SU-DHL-6 (cell line): ENCODE results near the gene HIVEP1.

Experiments used
- H2AFZ ChIP-seq: fragments of 200-600 bp; sonication (generic); 2 replicates; pipeline ENCODE4 v1.6.1; 2014; ENCODE audit warnings: low read depth, mild to moderate bottlenecking, moderate library complexity, mixed read lengths, antibody characterized with exemption, low read length; ENCODE audit not compliant: severe bottlenecking
- H3F3A ChIP-seq: fragments of 200-600 bp; shearing (Covaris generic); 2 replicates; pipeline ENCODE4 v1.6.0; 2016; ENCODE audit warnings: antibody characterized with exemption, mild to moderate bottlenecking; ENCODE audit not compliant: insufficient read depth
- H3K27ac ChIP-seq: fragments of 200-600 bp; sonication (generic); 2 replicates; pipeline ENCODE4 v1.5.1; 2016; ENCODE audit warnings: low read depth, mild to moderate bottlenecking, low read length, moderate library complexity, mixed read lengths
- H3K27me3 ChIP-seq: fragments of 200-600 bp; sonication (generic), shearing (Covaris generic); 2 replicates; pipeline ENCODE4 v1.6.0; 2014; ENCODE audit warnings: mild to moderate bottlenecking, low read length
- H3K36me3 ChIP-seq: fragments of 200-600 bp; sonication (generic); 2 replicates; pipeline ENCODE4 v1.6.1; 2014; ENCODE audit warnings: mild to moderate bottlenecking, low read length, mixed read lengths
- H3K4me2 ChIP-seq: fragments of 300-600, 200-600 bp; shearing (Covaris generic), sonication (generic); 2 replicates; pipeline ENCODE4 v1.6.0; 2014; ENCODE audit warnings: low read length, low read depth, mild to moderate bottlenecking; ENCODE audit not compliant: poor library complexity, severe bottlenecking
- H3K4me3 ChIP-seq: fragments of 200-600 bp; sonication (generic); 2 replicates; pipeline ENCODE4 v1.5.1; 2014; ENCODE audit warnings: antibody characterized with exemption, low read length, mild to moderate bottlenecking, mixed read lengths; ENCODE audit not compliant: insufficient read depth, poor library complexity, severe bottlenecking
- H3K79me2 ChIP-seq: fragments of 200-600 bp; sonication (generic); 2 replicates; pipeline ENCODE4 v1.6.1; 2014; ENCODE audit warnings: mild to moderate bottlenecking, low read length, moderate library complexity; ENCODE audit not compliant: insufficient read depth
- H3K9ac ChIP-seq: fragments of 200-600 bp; sonication (generic); 2 replicates; pipeline ENCODE4 v1.7.0; 2014; ENCODE audit warnings: mild to moderate bottlenecking, low read length
- H3K9me2 ChIP-seq: fragments of 200-600 bp; sonication (generic); replicated peaks from 2 replicates; pipeline ENCODE4 v1.6.1; 2014; ENCODE audit warnings: low read length; ENCODE audit not compliant: insufficient read depth
- H3K9me3 ChIP-seq: fragments of 200-600 bp; sonication (generic); 2 replicates; pipeline ENCODE4 v1.6.1; 2014; ENCODE audit warnings: low read length, mixed read lengths; ENCODE audit not compliant: insufficient read depth
- H4K20me1 ChIP-seq: fragments of 200-600 bp; sonication (generic); 2 replicates; pipeline ENCODE4 v1.6.1; 2014; ENCODE audit warnings: low read depth, mild to moderate bottlenecking, antibody characterized with exemption, low read length, moderate library complexity, mixed read lengths
- EZH2phosphoT487 ChIP-seq: fragments of 200-600 bp; sonication (generic), shearing (Covaris generic); conservative IDR thresholded peaks from 2 replicates; pipeline ENCODE4 v1.6.1; 2018; ENCODE audit warnings: mild to moderate bottlenecking, antibody characterized with exemption, low read length, moderate library complexity, mixed read lengths
- TF ChIP-seq, protein P1 (sequence below): fragments of 200-600 bp; sonication (generic); IDR thresholded peaks from one replicate; pipeline ENCODE4 v1.5.1; 2017; ENCODE audit warnings: antibody characterized with exemption, mild to moderate bottlenecking, low read length, moderate library complexity; ENCODE audit not compliant: insufficient read depth, poor library complexity, severe bottlenecking

HIVEP1 gene

DNA sequence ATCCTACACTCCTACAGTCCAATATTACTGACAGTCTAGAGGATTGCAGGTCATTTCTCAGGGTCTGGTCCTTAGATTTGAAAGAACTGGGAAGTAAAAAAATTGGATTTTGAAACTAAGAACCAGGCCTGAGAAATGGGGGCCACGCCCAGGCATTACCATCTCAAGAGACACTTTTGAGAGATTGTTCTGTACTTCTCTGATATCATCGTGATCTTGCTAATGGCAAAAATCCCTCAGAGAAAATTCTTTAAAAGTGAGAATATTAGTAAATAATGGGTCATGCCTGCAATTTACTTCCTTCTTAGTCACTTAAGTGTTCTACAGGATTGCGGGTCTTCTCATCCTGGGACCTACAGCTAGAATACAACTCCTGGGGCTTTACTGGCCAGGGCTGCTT lies 42.0 kb upstream of the HIVEP1 start:
- Histone ChIP-seq H3K4me2 (no peak overlapping the region), H3K4me3 (no peak overlapping the region), H3K79me2 (no peaks in the 10 kb centered on the region), H3K9ac (no peak overlapping the region), H3K27ac (no peak overlapping the region), H2AFZ (no peak overlapping the region), H3K36me3 (no peaks in the 10 kb centered on the region), H3K9me3 (no peaks in the 10 kb centered on the region), H3K27me3 (no peaks in the 10 kb centered on the region), H4K20me1 (no peaks in the 10 kb centered on the region), H3F3A (no peaks in the 10 kb centered on the region), H3K9me2 (no peaks in the 10 kb centered on the region)
- no peak for TF ChIP-seq EZH2phosphoT487
- TF ChIP-seq, protein P1, sequence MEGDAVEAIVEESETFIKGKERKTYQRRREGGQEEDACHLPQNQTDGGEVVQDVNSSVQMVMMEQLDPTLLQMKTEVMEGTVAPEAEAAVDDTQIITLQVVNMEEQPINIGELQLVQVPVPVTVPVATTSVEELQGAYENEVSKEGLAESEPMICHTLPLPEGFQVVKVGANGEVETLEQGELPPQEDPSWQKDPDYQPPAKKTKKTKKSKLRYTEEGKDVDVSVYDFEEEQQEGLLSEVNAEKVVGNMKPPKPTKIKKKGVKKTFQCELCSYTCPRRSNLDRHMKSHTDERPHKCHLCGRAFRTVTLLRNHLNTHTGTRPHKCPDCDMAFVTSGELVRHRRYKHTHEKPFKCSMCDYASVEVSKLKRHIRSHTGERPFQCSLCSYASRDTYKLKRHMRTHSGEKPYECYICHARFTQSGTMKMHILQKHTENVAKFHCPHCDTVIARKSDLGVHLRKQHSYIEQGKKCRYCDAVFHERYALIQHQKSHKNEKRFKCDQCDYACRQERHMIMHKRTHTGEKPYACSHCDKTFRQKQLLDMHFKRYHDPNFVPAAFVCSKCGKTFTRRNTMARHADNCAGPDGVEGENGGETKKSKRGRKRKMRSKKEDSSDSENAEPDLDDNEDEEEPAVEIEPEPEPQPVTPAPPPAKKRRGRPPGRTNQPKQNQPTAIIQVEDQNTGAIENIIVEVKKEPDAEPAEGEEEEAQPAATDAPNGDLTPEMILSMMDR: no peak

- Histone ChIP-seq H3K27ac (no peak overlapping the region), H3K4me2 (no peak overlapping the region), H2AFZ (no peak overlapping the region)
These were observed 41.0 kb upstream of the HIVEP1 start for GRCh38 chr6:11971154-11971553.

DNA sequence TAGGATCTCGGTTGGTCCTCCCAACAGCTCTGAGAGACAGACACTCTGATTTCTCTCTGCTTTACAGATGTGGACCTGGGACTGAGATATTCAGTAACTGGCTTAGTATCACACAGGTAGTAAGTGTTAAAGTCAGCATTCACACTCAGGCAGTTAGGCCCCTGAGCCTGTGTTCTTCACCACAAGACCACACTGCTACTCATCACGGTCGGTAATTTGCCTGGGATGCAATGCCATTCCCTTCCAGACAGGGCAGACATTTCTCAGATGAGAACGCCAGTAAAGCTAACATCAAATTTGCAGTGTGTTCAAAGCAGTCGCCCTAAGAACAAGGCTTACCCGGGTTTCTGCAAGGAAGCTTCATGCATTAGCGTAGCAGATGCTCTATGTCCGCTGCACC lies 39.8 kb upstream of the HIVEP1 start:
- H3K4me3 ChIP-seq: no peak overlapping the region
- H3K27ac ChIP-seq: no peak overlapping the region
- H2AFZ ChIP-seq: no peak overlapping the region

More at GRCh38 chr6:11971154-11971553, 41.0 kb upstream of the HIVEP1 start:
- no peak for TF ChIP-seq EZH2phosphoT487
- TF ChIP-seq, protein P1: no peak
- Histone ChIP-seq H3F3A (no peaks in the 10 kb centered on the region), H3K79me2 (no peaks in the 10 kb centered on the region), H3K36me3 (no peaks in the 10 kb centered on the region), H3K27me3 (no peaks in the 10 kb centered on the region), H3K9ac (no peak overlapping the region), H4K20me1 (no peaks in the 10 kb centered on the region), H3K9me3 (no peaks in the 10 kb centered on the region), H3K9me2 (no peaks in the 10 kb centered on the region), H3K4me3 (no peak overlapping the region)

More for the DNA sequence above, 39.8 kb upstream of the HIVEP1 start:
- Histone ChIP-seq H3K4me2 (no peak overlapping the region), H3F3A (no peaks in the 10 kb centered on the region), H3K27me3 (no peaks in the 10 kb centered on the region), H4K20me1 (no peaks in the 10 kb centered on the region), H3K79me2 (no peaks in the 10 kb centered on the region), H3K9ac (no peak overlapping the region), H3K9me2 (no peaks in the 10 kb centered on the region), H3K9me3 (no peaks in the 10 kb centered on the region), H3K36me3 (no peaks in the 10 kb centered on the region)
- no peak for TF ChIP-seq EZH2phosphoT487
- TF ChIP-seq, protein P1: no peak
